ENCODE results near the gene SUSD1. TPM values are rescaled to one million over a fixed set of nuclear protein-coding genes. Genes with fewer than 3 reads are reported as not detected.

SUSD1 gene
- total RNA-seq, 1 experiment from 2014 or later: 8.1 TPM

- Histone ChIP-seq H4K91ac (ENCODE audit: insufficient read length, low read depth, low read length) (no peak overlapping the region), H3K9me3 (ENCODE audit: control insufficient read depth, low read depth, low read length) (no peaks in the 10 kb centered on the region), H2AK5ac (ENCODE audit: insufficient read length, low read length) (no peak overlapping the region), H2BK20ac (ENCODE audit: low read depth, low read length, poor library complexity, severe bottlenecking) (no peak overlapping the region), H2BK5ac (ENCODE audit: insufficient read length, low read length) (no peak overlapping the region), H2BK120ac (ENCODE audit: low read depth, low read length, poor library complexity, severe bottlenecking) (no peak overlapping the region), H3K9ac (ENCODE audit: extremely low read depth, insufficient read length, low read length) (no peak overlapping the region), H2AFZ (ENCODE audit: low read length) (no peak overlapping the region), H3K4me1 (ENCODE audit: insufficient read depth, low read length) (peaks cover 6% of the 10 kb centered on the region; the same call in 1 of the 2 replicates), H3K4me2 (ENCODE audit: insufficient read depth, insufficient read length, low read length) (no peak overlapping the region), H3K79me1 (ENCODE audit: insufficient read depth, low read depth, low read length, poor library complexity, severe bottlenecking) (no peaks in the 10 kb centered on the region), H2BK15ac (ENCODE audit: low read depth, low read length) (no peak overlapping the region), H3K23me2 (ENCODE audit: insufficient read length, low read depth, low read length, poor library complexity, severe bottlenecking) (peaks cover 10% of the 10 kb centered on the region), H3K4ac (ENCODE audit: low read depth, low read length) (no peak overlapping the region), H3K79me2 (ENCODE audit: insufficient read depth, low read length) (no peaks in the 10 kb centered on the region), H3K27ac (ENCODE audit: insufficient read length, low read depth, low read length) (no peak overlapping the region), H3K18ac (ENCODE audit: insufficient read length, low read depth, low read length) (no peak overlapping the region), H4K20me1 (ENCODE audit: control insufficient read depth, insufficient read depth, insufficient read length) (no peaks in the 10 kb centered on the region), H3T11ph (ENCODE audit: low read length) (no peak overlapping the region), H3K56ac (ENCODE audit: insufficient read length, low read depth, low read length) (no peak overlapping the region), H4K8ac (replicated peaks; ENCODE audit: insufficient read length, low read depth, low read length) (no peak overlapping the region), H3K14ac (ENCODE audit: insufficient read depth, low read length) (no peak overlapping the region), H3K23ac (ENCODE audit: insufficient read length, low read depth, low read length) (no peak overlapping the region), H4K5ac (ENCODE audit: insufficient read length, low read depth, low read length) (no peak overlapping the region), H2BK12ac (ENCODE audit: insufficient read length, low read depth, low read length) (no peak overlapping the region), H3K27me3 (ENCODE audit: insufficient read depth, low read length) (no peaks in the 10 kb centered on the region; the same call in 1 of the 2 replicates)
- Mint-ChIP-seq H3K9me3 (no peaks in the 10 kb centered on the region), H3K4me1 (peaks cover 31 to 32% of the 10 kb centered on the region in 2 experiments), H3K36me3 (ENCODE audit: insufficient read depth in 1 of 3, low read depth in 3 of 3) (no peaks in the 10 kb centered on the region; a peak in 2 of 7 replicates), H3K4me3 (no peak overlapping the region), H3K27ac (no peak overlapping the region), H3K27me3 (ENCODE audit: low read depth) (peaks cover 44% of the 10 kb centered on the region)
- TF ChIP-seq, protein P1, sequence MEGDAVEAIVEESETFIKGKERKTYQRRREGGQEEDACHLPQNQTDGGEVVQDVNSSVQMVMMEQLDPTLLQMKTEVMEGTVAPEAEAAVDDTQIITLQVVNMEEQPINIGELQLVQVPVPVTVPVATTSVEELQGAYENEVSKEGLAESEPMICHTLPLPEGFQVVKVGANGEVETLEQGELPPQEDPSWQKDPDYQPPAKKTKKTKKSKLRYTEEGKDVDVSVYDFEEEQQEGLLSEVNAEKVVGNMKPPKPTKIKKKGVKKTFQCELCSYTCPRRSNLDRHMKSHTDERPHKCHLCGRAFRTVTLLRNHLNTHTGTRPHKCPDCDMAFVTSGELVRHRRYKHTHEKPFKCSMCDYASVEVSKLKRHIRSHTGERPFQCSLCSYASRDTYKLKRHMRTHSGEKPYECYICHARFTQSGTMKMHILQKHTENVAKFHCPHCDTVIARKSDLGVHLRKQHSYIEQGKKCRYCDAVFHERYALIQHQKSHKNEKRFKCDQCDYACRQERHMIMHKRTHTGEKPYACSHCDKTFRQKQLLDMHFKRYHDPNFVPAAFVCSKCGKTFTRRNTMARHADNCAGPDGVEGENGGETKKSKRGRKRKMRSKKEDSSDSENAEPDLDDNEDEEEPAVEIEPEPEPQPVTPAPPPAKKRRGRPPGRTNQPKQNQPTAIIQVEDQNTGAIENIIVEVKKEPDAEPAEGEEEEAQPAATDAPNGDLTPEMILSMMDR (conservative IDR thresholded peaks at IDR 0.05): no peak
- no CpG with 5 or more reads among the region's 5 CpGs for WGBS (ENCODE audit: extremely low coverage, insufficient read length, low lambda C conversion rate)
- no peak for DNase-seq
Observed at GRCh38 chr9:112176524-112176923, 1.4 kb upstream of the SUSD1 start.
